OCI-LY7 (cell line): ENCODE results near the gene NRCAM. TPM values are rescaled to one million over a fixed set of nuclear protein-coding genes. Genes with fewer than 3 reads are reported as not detected.

ENCODE experiments used
- BruUV-seq: library from RNA; stranded (reverse); fragments of 400-500 nt; replicated peaks from 2 replicates; lab custom pipeline; 2021; lab: Mats Ljungman, UMichigan
- CTCF ChIA-PET: fragments of 300-600 bp; sonication (Branson Sonifier 250); formaldehyde crosslinking; loops from one replicate; lab custom pipeline; 2022; ENCODE audit warnings: antibody characterized with exemption; ENCODE audit not compliant: unreplicated experiment; lab: Charles Lee
- POLR2A ChIA-PET: fragments of 300-600 bp; sonication (Branson Sonifier 250); formaldehyde crosslinking; loops from one replicate; lab custom pipeline; 2022; ENCODE audit warnings: antibody characterized with exemption; lab: Charles Lee
- DNase-seq: peaks from one replicate; pipeline ENCODE4 v3.0.0-alpha.2; 2015; ENCODE audit warnings: low spot score
- H2AFZ ChIP-seq: fragments of 200-600 bp; sonication (generic), shearing (Covaris generic); 2 replicates; pipeline ENCODE4 v1.6.1; 2014; ENCODE audit warnings: mild to moderate bottlenecking, antibody characterized with exemption, low read length, moderate library complexity
- H3K27ac ChIP-seq: fragments of 200-600 bp; sonication (generic); 2 replicates; pipeline ENCODE4 v1.5.1; 2014; ENCODE audit warnings: mixed run types, low read depth, mild to moderate bottlenecking, moderate library complexity, low read length, inconsistent platforms; ENCODE audit not compliant: poor library complexity, severe bottlenecking
- H3K36me3 ChIP-seq: fragments of 200-600 bp; sonication (generic); 2 replicates; pipeline ENCODE4 v1.6.1; 2014; ENCODE audit warnings: mild to moderate bottlenecking, antibody characterized with exemption, low read length, moderate library complexity, mixed read lengths; ENCODE audit not compliant: insufficient read depth
- H3K4me1 ChIP-seq: fragments of 200-600 bp; sonication (generic); 2 replicates; pipeline ENCODE4 v1.5.1; 2014; ENCODE audit warnings: mild to moderate bottlenecking, low read length; ENCODE audit not compliant: insufficient read depth, poor library complexity, severe bottlenecking
- H3K4me2 ChIP-seq: fragments of 200-600 bp; sonication (generic); 2 replicates; pipeline ENCODE4 v1.6.1; 2014; ENCODE audit warnings: mild to moderate bottlenecking, low read length
- H3K4me3 ChIP-seq: fragments of 200-600 bp; sonication (generic); 2 replicates; pipeline ENCODE4 v1.5.1; 2014; ENCODE audit warnings: mild to moderate bottlenecking, low read depth, low read length; ENCODE audit not compliant: poor library complexity, severe bottlenecking
- H3K79me2 ChIP-seq: fragments of 200-600 bp; sonication (generic); 2 replicates; pipeline ENCODE4 v1.6.1; 2016; ENCODE audit warnings: low read depth, mild to moderate bottlenecking, low read length, moderate library complexity, mixed read lengths; ENCODE audit not compliant: insufficient read depth
- H3K9me2 ChIP-seq: fragments of 200-600 bp; sonication (generic); 2 replicates; pipeline ENCODE4 v1.6.1; 2016; ENCODE audit warnings: mild to moderate bottlenecking, low read length, mixed read lengths; ENCODE audit not compliant: insufficient read depth
- H3K9me3 ChIP-seq: fragments of 200-600 bp; sonication (generic); 2 replicates; pipeline ENCODE4 v1.6.1; 2014; ENCODE audit warnings: mild to moderate bottlenecking, mixed run types, low read length, mixed read lengths
- H4K20me1 ChIP-seq: fragments of 200-600 bp; sonication (generic); 2 replicates; pipeline ENCODE4 v1.6.1; 2014; ENCODE audit warnings: mild to moderate bottlenecking, antibody characterized with exemption, low read length, moderate library complexity, mixed read lengths; ENCODE audit not compliant: insufficient read depth
- CTCF ChIP-seq: fragments of 200-600 bp; sonication (generic); conservative IDR thresholded peaks from 2 replicates; pipeline ENCODE4 v1.5.1; 2014; ENCODE audit warnings: mild to moderate bottlenecking, antibody characterized with exemption, low read length, moderate library complexity, mixed read lengths
- EZH2phosphoT487 ChIP-seq: fragments of 200-600 bp; sonication (generic); IDR thresholded peaks from 2 replicates; pipeline ENCODE4 v1.6.1; 2018; ENCODE audit warnings: low read depth, borderline replicate concordance, mild to moderate bottlenecking, mixed run types, antibody characterized with exemption, low read length, moderate library complexity, mixed read lengths
- intact Hi-C: fragments of 100-400 bp; cut with micrococcal nuclease; formaldehyde crosslinking; loops from one replicate; pipeline ENCODE4 v1.10.0; 2022; ENCODE audit not compliant: unreplicated experiment
- total RNA-seq, 2 experiments: library from RNA; depleted of rRNA in 1 of 2; stranded (reverse); fragments of >200 nt in 1 of 2; shearing (Covaris generic) in 1 of 2; gene quantifications; 2 replicates each; pipeline ENCODE4 v1.2.3, GENCODE V29; 2014 to 2022

NRCAM gene
- total RNA-seq, 2 experiments from 2014 or later = not detected

- no peaks in the 10 kb centered on the region for H3K9me3 ChIP-seq
- POLR2A ChIA-PET = interaction anchor here (0.6 kb wide), 1 partner anchor 353 kb away, joined by 3 read pairs; no protein-coding TSS in a partner anchor
- no peak overlapping the region for H3K4me3 ChIP-seq
- no peaks in the 10 kb centered on the region for H3K36me3 ChIP-seq
- intact Hi-C loops = no loop called here
- H3K27ac ChIP-seq = no peak overlapping the region
- BruUV-seq = no TSS peak
- no peak overlapping the region for H3K4me2 ChIP-seq
- DNase-seq = no peak
- TF ChIP-seq CTCF (no peak), EZH2phosphoT487 (no peak)
- H3K79me2 ChIP-seq = no peaks in the 10 kb centered on the region
- H2AFZ ChIP-seq = no peak overlapping the region
- H3K4me1 ChIP-seq = no peaks in the 10 kb centered on the region
- CTCF ChIA-PET = no interaction called here
- no peaks in the 10 kb centered on the region for H3K9me2 ChIP-seq
- H4K20me1 ChIP-seq = no peaks in the 10 kb centered on the region
Measured at GRCh38 chr7:108456845-108457540, 757 bp upstream of the NRCAM start.

GRCh38 chr7:108455551-108455997, 662 bp downstream of the NRCAM start:
- ChIA-PET CTCF (no interaction called here), POLR2A (interaction anchor here (0.6 kb wide), 1 partner anchor 104 kb away, joined by 3 read pairs; no protein-coding TSS in a partner anchor)
- Histone ChIP-seq H3K36me3 (no peaks in the 10 kb centered on the region), H3K4me2 (no peak overlapping the region), H3K9me3 (no peaks in the 10 kb centered on the region), H3K4me1 (no peaks in the 10 kb centered on the region), H3K79me2 (no peaks in the 10 kb centered on the region), H4K20me1 (no peaks in the 10 kb centered on the region), H3K9me2 (no peaks in the 10 kb centered on the region), H2AFZ (no peak overlapping the region), H3K4me3 (no peak overlapping the region), H3K27ac (no peak overlapping the region)
- DNase-seq = no peak
- no TSS peak for BruUV-seq
- no peak for TF ChIP-seq EZH2phosphoT487
- no peak for TF ChIP-seq CTCF
- intact Hi-C loops = no loop called here
